Central memory CD8-positive, alpha-beta T cell (primary cell): ENCODE results near the gene MFSD11.
A peak's percentile ranks its signal among the peaks of the same experiment; 100 is the strongest.
"Not testable (repeated sequence)": the region's sequence is repeated elsewhere in the genome, so short reads cannot be mapped to it uniquely, and the experiment has no call there.

Experiments used
- ATAC-seq: fragments of 150-1000 bp; cut with Tn5 transposase; replicated peaks from 2 replicates; pipeline ENCODE4 v1.10.0; 2022; ENCODE audit warnings: mild to moderate bottlenecking, moderate FRiP score, moderate number of reproducible peaks; ENCODE audit not compliant: poor library complexity, severe bottlenecking; ENCODE audit errors: extremely low read depth
- DNase-seq, 2 donors: peaks; one replicate each; pipeline ENCODE4 v3.0.0; 2021; ENCODE audit warnings: low spot score in 2 of 2
- H3K27ac Mint-ChIP-seq: one replicate; pipeline ENCODE4 v1.8.0; 2022; ENCODE audit warnings: low read depth, mild to moderate bottlenecking, moderate library complexity, mixed read lengths
- H3K27me3 Mint-ChIP-seq: one replicate; pipeline ENCODE4 v1.8.0; 2022; ENCODE audit warnings: mixed read lengths
- H3K36me3 Mint-ChIP-seq: one replicate; pipeline ENCODE4 v1.8.0; 2022; ENCODE audit warnings: mild to moderate bottlenecking, moderate library complexity, mixed read lengths; ENCODE audit not compliant: insufficient read depth
- H3K4me1 Mint-ChIP-seq: one replicate; pipeline ENCODE4 v1.8.0; 2022; ENCODE audit warnings: mixed read lengths
- H3K4me3 Mint-ChIP-seq: one replicate; pipeline ENCODE4 v1.8.0; 2022; ENCODE audit warnings: mild to moderate bottlenecking, moderate library complexity, mixed read lengths
- H3K9me3 Mint-ChIP-seq: one replicate; pipeline ENCODE4 v1.8.0; 2022; ENCODE audit warnings: mixed read lengths

Gene MFSD11

DNA sequence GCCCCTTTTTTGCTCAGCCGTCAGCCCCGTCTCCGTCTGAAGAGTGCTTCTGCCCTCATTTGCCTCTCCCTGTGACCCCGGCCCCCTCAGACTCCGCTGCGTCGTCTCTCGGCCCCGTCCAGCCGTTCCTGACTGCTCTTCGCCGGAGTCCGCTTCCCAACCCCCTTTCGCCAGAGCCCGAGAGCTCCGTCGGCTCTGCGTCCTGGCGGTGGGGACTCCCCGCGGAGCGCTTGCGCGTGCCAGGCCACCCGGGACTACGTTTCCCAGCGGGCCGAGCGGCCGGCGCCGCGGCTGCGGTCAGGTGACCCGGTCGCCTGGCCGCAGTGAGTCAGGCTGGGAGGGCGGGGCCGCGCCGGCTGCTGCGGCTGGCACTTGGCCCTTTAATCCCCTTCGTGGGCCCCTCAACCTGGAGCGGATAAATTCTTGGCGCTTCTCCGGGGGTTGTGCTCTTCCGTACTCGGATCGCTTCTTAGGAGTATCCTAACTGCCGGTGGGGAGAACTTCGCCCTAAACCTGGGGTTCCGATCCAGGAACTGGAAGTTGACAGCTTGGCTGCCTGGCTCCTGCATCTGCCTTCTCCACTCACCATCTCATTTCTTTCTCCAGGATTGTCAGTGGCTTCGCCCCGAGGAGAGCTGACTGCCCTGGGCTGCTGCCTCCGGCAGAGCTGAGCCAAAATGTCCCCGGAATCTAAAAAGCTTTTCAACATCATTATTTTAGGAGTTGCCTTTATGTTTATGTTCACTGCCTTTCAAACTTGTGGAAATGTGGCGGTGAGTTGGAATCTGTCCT is at the start of gene MFSD11:
Gene MFSD11 (plus strand): TSS at position 444 of the 792 bp plus-strand sequence. CDS start 234 bp downstream, at position 678.
- no peaks in the 10 kb centered on the region for H3K9me3 Mint-ChIP-seq
- no peaks in the 10 kb centered on the region for H3K27me3 Mint-ChIP-seq
- DNase-seq (peak; percentile 84 to 92), ATAC-seq (peak; percentile 70)
- H3K4me3 Mint-ChIP-seq, result peak within 1 kb of the TSS; percentile 95
- H3K27ac Mint-ChIP-seq, result peak within 1 kb of the TSS; percentile 99
- H3K36me3 Mint-ChIP-seq, result peaks cover 62% of the 10 kb centered on the region
- peaks cover 50% of the 10 kb centered on the region for H3K4me1 Mint-ChIP-seq

DNA sequence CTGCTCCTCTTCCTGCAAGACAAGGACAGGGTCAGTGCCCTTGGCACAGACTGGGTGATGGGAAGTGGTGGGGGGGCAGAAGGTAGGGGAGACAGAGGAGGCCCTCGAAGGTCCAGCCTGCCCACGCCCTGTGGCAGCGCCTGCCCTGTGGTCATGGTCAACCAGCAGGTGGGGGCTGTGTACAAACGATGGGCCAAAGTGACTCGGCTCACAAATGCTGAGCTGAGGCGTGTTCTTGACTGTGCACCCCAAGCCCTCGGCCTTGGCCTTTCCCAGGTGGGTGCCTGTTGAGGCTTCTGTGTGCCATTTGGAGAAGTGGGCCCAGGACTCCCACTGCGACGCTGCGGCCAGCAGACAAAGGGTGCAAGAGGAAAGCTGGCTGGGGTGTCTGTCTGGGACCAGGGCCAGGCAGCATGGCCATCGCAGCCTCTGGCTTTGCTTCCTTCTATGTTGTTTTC is 49.7 kb upstream of the MFSD11 start:
- DNase-seq, result no peak
- no peak for ATAC-seq
- peaks cover 6% of the 10 kb centered on the region for H3K4me1 Mint-ChIP-seq
- no peaks in the 10 kb centered on the region for H3K9me3 Mint-ChIP-seq
- H3K4me3 Mint-ChIP-seq, result no peak overlapping the region
- H3K36me3 Mint-ChIP-seq, result no peaks in the 10 kb centered on the region
- H3K27me3 Mint-ChIP-seq, result no peaks in the 10 kb centered on the region
- H3K27ac Mint-ChIP-seq, result no peak overlapping the region

DNA sequence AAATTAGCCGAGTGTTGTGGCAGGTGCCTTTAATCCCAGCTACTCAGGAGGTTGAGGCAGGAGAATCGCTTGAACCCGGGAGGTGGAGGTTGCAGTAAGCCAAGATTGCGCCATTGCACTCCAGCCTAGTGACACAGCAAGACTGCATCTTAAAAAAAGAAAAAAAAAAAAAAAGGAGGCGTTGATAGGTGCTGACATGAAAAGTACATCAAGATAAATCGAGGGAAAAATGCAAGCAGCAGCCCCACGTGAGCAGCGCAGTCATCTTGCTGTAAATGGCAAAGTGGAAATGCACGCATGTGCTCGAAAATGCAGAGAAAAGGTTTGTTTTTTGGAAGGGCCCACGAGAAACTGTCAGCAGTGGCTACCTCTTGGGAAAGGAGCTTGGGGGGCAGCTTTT is 48.1 kb upstream of the MFSD11 start:
- Mint-ChIP-seq H3K4me3 (no peak overlapping the region), H3K27me3 (no peaks in the 10 kb centered on the region), H3K36me3 (no peaks in the 10 kb centered on the region), H3K4me1 (peaks cover 6% of the 10 kb centered on the region), H3K9me3 (no peaks in the 10 kb centered on the region), H3K27ac (no peak overlapping the region)
- ATAC-seq (no peak), DNase-seq (no peak)

DNA sequence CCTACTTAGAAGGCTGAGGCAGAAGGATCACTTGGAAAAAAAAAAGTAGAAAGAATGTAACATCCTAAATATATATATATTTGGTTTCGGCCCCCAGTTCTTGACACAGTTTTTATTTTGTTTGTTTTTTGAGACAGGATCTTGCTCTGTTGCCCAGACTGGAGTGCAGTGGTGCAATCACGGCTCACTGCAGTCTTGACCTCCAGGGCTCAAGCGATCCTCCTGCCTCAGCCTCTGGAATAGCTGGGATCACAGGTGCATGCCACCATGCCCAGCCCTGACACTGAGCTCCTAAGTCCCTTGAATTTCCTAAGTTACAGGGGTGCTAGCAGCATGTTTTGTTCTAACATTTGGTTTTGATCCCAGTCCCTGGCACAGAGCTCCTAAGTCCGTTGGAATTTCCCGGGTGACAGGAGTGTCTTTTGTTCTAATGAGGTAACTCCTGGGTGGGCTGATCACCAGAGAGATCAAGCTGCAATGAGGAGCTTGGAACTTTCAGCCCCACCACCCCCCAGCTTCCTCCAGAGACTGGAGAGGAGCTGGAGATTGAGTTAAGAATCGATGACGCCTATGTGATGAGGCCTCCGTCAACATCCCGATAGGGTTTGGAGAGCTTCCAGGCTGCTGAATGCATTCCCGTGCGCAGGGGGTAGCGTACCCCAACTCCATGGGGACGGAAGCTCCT is 47.2 kb upstream of the MFSD11 start:
- DNase-seq (no peak), ATAC-seq (no peak)
- Mint-ChIP-seq H3K4me1 (peaks cover 15% of the 10 kb centered on the region), H3K27ac (no peak overlapping the region), H3K4me3 (no peak overlapping the region), H3K27me3 (no peaks in the 10 kb centered on the region), H3K36me3 (no peaks in the 10 kb centered on the region), H3K9me3 (no peaks in the 10 kb centered on the region)

DNA sequence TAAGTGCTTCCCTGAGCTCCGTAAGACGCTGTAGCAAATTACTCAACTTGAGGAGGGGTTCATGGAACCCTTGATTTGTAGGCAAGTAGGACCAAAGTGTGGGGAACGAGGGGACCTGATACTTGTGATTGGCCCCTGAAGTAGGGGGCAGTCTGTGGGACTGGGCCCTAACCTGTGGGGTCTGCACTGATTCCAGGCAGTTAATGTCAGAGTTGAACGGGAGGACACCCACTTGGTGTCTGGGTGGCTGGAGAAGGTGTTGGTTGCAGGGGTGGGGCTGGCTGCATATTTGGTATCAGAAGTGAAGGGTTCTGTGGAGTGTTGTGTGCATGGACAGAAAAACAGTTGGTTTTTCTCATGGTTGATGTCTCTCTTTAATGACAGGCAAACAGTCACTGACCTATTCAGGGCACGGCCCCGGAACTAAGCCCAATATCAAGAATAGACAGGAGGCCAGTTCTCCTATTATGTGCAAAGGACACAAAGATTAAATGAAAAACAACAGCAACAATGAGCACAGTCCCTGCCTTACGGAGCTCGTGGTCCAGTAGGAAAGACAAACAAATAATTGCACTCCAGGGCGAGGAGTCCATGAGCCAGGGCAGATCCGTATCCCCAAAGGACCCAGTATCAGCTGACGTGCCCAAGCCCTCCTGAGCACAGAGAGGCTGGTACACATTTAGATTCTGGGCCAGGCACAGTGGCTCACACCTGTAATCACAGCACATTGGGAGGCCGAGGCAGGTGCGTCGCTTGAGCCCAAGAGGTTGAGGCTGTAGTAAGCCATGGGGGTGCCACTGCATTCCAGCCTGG is 46.3 kb upstream of the MFSD11 start:
- no peaks in the 10 kb centered on the region for H3K36me3 Mint-ChIP-seq
- no peak for DNase-seq
- H3K27me3 Mint-ChIP-seq, result no peaks in the 10 kb centered on the region
- H3K4me1 Mint-ChIP-seq, result peaks cover 18% of the 10 kb centered on the region
- H3K27ac Mint-ChIP-seq, result no peak overlapping the region
- H3K4me3 Mint-ChIP-seq, result no peak overlapping the region
- no peak for ATAC-seq
- no peaks in the 10 kb centered on the region for H3K9me3 Mint-ChIP-seq

DNA sequence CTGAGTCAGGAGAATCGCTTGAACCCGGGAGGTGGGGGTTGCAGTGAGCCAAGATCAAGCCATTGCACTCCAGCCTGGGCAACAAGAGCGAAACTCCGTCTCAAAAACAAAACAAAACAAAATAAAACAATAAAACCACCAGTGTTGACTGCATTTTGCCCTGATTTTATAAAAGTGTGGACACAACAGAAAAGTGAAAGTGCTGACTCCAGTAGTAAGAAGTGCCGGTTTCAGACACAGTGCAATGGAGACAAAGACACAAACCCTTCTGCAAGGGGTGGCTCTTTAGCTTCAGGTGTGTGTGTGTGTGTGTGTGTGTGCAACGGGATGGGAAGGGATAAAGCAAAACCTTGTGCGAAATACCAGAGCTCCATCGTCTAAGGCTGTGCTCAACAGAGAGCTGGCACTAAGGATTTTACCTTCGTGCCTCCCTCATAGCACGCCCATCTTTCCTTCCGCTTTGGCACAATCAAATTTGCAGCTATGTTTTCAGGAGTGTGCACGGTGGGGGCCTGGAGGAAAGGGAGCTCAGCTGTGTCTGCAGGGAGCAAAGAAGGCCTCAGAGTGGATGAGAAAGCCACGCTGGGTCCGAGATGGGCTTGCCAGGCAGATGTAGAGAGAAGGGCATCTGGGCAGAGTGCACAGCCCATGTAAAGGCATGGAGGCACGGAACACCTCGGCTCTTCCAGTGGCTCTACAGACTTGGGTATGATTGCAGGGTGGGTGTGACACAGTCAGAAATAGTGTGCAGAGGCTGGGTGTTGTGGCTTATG is 42.7 kb upstream of the MFSD11 start:
- H3K9me3 Mint-ChIP-seq, result no peaks in the 10 kb centered on the region
- no peaks in the 10 kb centered on the region for H3K27me3 Mint-ChIP-seq
- peak overlapping the region; percentile 42 for H3K27ac Mint-ChIP-seq
- peaks cover 20% of the 10 kb centered on the region for H3K4me1 Mint-ChIP-seq
- ATAC-seq, result no peak
- H3K36me3 Mint-ChIP-seq, result no peaks in the 10 kb centered on the region
- H3K4me3 Mint-ChIP-seq, result no peak overlapping the region
- no peak for DNase-seq

DNA sequence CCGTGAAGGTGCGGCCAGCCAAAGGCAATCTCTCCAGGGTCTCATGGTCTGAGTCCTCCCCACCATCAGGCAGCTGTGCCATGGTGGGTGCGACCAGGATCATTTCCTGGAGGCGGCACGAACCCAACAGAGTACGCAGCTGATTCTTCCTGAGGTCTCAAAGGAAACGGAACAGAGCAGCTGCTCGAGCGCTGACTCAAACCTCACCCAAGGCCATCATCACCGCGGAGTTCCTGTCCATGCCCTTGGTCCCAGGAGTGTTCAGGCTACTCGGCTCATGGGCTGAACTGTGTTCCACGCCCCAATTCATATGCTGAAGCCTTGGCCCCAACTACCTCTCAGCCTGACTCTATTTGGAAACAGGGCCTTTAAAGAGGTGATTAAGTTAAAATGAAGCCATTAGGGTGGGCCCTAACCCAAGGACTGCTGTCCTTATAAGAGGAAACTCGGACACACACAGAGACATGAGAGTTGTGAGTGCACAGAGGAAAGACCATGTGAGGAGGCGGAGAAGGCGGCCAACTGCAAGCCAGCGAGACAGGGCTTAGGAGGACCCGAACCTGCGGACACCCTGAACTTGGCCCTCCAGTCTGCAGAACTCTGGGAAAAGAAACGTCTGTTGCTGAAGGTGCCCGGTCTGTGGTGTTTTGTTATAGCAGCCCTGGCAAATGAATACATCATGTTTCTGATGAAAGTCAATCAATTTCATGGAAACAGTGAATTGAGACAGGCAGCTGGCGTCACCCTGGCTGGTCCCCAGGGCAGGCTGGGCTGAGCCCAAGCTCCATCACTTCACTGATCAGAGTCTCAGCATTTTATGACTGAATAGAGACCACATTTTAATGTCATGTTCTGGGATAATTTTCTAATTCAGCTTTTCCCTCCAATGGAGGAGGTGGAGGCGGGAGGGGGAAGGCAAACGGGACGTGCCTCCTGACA is 40.9 kb upstream of the MFSD11 start:
- H3K27ac Mint-ChIP-seq, result no peak overlapping the region

DNA sequence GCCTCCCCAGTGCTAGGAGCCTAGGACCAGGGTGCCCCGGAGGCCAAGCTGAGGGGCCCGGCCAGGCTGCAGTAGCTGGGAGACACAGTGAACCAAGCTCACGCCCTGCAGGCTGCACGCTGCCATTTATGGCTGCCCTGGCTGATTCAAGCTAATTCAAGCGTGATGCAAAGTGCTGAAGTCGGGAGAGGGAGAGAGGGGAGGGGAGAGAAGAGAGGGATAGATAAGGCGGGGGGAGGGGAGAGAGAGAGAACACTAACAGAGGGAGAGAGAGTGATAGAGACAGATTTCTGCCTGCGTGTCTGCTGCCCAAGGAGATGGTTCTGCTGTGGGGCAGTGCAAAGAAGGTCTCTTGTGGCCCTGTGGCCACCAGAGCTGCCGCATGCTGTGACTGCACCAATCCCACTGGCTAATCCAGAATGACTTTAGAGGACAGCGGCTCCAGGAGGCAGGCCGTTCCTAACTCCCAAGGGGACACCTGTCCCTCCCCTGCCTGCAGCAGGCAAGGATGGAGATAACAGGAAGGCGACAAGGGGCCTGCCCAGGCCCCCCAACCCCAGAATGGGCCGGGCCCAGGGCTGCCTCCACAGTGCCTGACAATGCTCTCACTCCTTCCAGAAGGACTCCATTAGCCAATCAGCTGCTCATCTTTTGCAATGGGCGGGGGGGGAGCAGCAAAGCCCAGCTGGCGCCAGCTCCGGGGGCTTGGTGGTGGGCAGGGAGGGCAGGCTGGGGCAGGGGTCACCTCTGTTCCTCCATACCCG is 40.0 kb upstream of the MFSD11 start:
- Mint-ChIP-seq H3K36me3 (no peaks in the 10 kb centered on the region), H3K9me3 (no peaks in the 10 kb centered on the region), H3K4me1 (peaks cover 38% of the 10 kb centered on the region), H3K4me3 (no peak overlapping the region), H3K27ac (no peak overlapping the region), H3K27me3 (no peaks in the 10 kb centered on the region)
- ATAC-seq, result no peak
- no peak for DNase-seq

More for the DNA sequence above, 40.9 kb upstream of the MFSD11 start:
- ATAC-seq, result no peak
- H3K27me3 Mint-ChIP-seq, result no peaks in the 10 kb centered on the region
- H3K9me3 Mint-ChIP-seq, result no peaks in the 10 kb centered on the region
- peaks cover 38% of the 10 kb centered on the region for H3K4me1 Mint-ChIP-seq
- H3K36me3 Mint-ChIP-seq, result no peaks in the 10 kb centered on the region
- no peak overlapping the region for H3K4me3 Mint-ChIP-seq
- DNase-seq, result no peak

DNA sequence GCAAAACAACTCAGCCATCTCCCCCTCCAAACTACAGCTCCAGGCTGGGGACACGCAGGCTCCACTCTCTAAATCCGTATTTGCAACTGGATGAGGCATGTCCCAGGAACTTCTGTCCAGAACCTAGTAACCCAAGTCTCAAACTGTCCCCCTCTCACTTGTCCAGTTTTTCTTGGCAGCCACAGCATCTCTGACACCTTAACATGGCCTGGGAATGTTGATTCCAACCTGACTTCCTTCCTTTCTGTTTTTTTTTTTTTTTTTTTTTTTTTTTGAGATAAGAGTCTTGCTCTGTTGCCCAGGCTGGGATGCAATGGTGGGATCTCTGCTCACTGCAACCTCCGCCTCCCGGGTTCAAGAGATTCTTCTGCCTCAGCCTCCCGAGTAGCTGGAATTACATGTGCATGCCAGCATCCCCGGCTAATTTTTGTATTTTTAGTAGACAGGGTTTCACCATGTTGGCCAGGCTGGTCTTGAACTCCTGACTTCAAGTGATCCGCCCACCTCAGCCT is 39.4 kb upstream of the MFSD11 start:
- peaks cover 38% of the 10 kb centered on the region for H3K4me1 Mint-ChIP-seq
- H3K36me3 Mint-ChIP-seq, H3K27me3 Mint-ChIP-seq, DNase-seq, H3K4me3 Mint-ChIP-seq, ATAC-seq, H3K9me3 Mint-ChIP-seq, H3K27ac Mint-ChIP-seq: not testable (repeated sequence)

DNA sequence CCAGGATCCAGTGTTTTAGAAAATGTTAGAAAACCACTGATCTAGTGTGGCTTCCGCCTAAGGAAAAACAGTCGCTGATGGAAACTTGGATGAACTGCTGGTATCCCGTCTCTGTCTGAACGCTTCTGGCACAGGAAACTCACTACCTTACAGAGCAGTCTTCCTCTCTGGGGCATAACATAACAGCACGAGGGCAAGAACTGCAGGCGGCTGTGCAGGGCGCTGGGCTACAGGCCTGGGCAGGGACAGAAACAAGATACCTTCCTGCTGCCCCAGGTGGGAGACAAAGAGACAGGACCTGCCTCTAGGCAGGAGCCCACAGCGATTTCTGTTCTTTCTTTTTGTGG is 37.7 kb upstream of the MFSD11 start:
- Mint-ChIP-seq H3K27ac (peak overlapping the region; percentile 79), H3K27me3 (no peaks in the 10 kb centered on the region), H3K4me1 (peaks cover 35% of the 10 kb centered on the region), H3K9me3 (no peaks in the 10 kb centered on the region), H3K4me3 (peak overlapping the region; percentile 61), H3K36me3 (no peaks in the 10 kb centered on the region)
- DNase-seq (no peak), ATAC-seq (peak; percentile 26)
